NCI-H2196 treated with DMSO at 0.1 percent for 48 hours (cell line): ENCODE results near the gene TNIK.

Source experiments
- DNase-seq: peaks from one replicate; lab custom pipeline; 2025; ENCODE audit not compliant: unreplicated experiment; lab: John Stamatoyannopoulos, UW

The TNIK gene

GRCh38 chr3:171366043-171366442 is 94.2 kb downstream of the TNIK start:
- DNase-seq: no peak

GRCh38 chr3:171365489-171365888 is 94.7 kb downstream of the TNIK start:
- no peak for DNase-seq

- DNase-seq: no peak
Observed at GRCh38 chr3:171364500-171364899, 95.7 kb downstream of the TNIK start.

- DNase-seq: no peak
Observed at GRCh38 chr3:171363202-171363601, 97.0 kb downstream of the TNIK start.

GRCh38 chr3:171362575-171362974 is 97.6 kb downstream of the TNIK start:
- DNase-seq: no peak

- no peak for DNase-seq
Observed at GRCh38 chr3:171358881-171359198, 101.4 kb downstream of the TNIK start.

- DNase-seq: no peak
Observed at GRCh38 chr3:171358181-171358880, 101.9 kb downstream of the TNIK start.

- no peak for DNase-seq
Observed at GRCh38 chr3:171357721-171358120, 102.5 kb downstream of the TNIK start.

- no peak for DNase-seq
Observed at GRCh38 chr3:171356251-171356650, 104.0 kb downstream of the TNIK start.

GRCh38 chr3:171354706-171355582 is 105.3 kb downstream of the TNIK start:
- DNase-seq: no peak

- DNase-seq: no peak
Observed at GRCh38 chr3:171354049-171354705, 106.0 kb downstream of the TNIK start.

- DNase-seq: no peak
Observed at GRCh38 chr3:171353423-171353822, 106.8 kb downstream of the TNIK start.

- DNase-seq: no peak
Observed at GRCh38 chr3:171352387-171352935, 107.7 kb downstream of the TNIK start.

GRCh38 chr3:171351676-171352075 is 108.5 kb downstream of the TNIK start:
- no peak for DNase-seq

GRCh38 chr3:171350364-171350763 is 109.8 kb downstream of the TNIK start:
- no peak for DNase-seq

- DNase-seq: no peak
Observed at GRCh38 chr3:171349392-171349791, 110.8 kb downstream of the TNIK start.

- no peak for DNase-seq
Observed at GRCh38 chr3:171348121-171348520, 112.1 kb downstream of the TNIK start.

- no peak for DNase-seq
Observed at GRCh38 chr3:171347301-171348039, 112.7 kb downstream of the TNIK start.

GRCh38 chr3:171346582-171347300 is 113.5 kb downstream of the TNIK start:
- no peak for DNase-seq

GRCh38 chr3:171346019-171346418 is 114.2 kb downstream of the TNIK start:
- no peak for DNase-seq
